Testis (tissue), 2 donors: ENCODE measurements around the gene SLC10A6.

ENCODE experiments used
- POLR2A ChIP-seq: fragments of 450-650 bp; IDR thresholded peaks from one replicate; pipeline ENCODE4 v1.6.1; 2017; ENCODE audit warnings: antibody characterized with exemption, mild to moderate bottlenecking, moderate library complexity
- TF ChIP-seq, protein P1 (sequence below), 3 experiments: fragments of 450-650 bp in 2 of 3; fragments of 200-600 bp in 1 of 3; sonication (generic) in 1 of 3; IDR thresholded peaks; one replicate each; pipeline ENCODE4 v1.5.1; 2016 to 2019; ENCODE audit warnings: antibody characterized with exemption in 3 of 3, mild to moderate bottlenecking in 2 of 3, moderate library complexity in 1 of 3

DNA sequence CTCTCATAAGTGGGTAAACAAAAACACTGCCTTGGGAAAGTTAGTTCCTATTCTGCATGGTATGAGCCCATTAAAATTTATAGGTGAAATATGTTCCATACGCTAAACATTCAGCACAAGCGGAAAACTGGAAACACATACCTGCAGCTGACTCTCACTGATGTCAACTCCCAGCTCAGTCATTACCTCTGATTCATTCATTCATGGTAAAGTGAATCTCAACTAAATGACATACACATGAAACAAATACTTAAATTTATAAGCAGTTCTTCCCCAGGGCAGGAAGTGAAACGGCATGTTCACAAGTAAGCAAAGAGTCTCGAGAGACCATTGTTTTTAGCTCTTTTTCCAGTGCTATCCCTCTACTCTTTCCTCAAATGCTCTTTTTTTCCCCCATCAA lies 1.6 kb downstream of the SLC10A6 start:
- TF ChIP-seq, protein P1, sequence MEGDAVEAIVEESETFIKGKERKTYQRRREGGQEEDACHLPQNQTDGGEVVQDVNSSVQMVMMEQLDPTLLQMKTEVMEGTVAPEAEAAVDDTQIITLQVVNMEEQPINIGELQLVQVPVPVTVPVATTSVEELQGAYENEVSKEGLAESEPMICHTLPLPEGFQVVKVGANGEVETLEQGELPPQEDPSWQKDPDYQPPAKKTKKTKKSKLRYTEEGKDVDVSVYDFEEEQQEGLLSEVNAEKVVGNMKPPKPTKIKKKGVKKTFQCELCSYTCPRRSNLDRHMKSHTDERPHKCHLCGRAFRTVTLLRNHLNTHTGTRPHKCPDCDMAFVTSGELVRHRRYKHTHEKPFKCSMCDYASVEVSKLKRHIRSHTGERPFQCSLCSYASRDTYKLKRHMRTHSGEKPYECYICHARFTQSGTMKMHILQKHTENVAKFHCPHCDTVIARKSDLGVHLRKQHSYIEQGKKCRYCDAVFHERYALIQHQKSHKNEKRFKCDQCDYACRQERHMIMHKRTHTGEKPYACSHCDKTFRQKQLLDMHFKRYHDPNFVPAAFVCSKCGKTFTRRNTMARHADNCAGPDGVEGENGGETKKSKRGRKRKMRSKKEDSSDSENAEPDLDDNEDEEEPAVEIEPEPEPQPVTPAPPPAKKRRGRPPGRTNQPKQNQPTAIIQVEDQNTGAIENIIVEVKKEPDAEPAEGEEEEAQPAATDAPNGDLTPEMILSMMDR (IDR thresholded peaks at IDR 0.05) = no peak
- no peak for TF ChIP-seq POLR2A
